AG09319 (cell line): ENCODE results near the gene ZC3H18.

ENCODE experiments used
- DNase-seq: peaks from one replicate; pipeline ENCODE4 v3.0.0-alpha.2; 2010; ENCODE audit warnings: low read depth; ENCODE audit errors: extremely low read depth
- CTCF ChIP-seq: IDR thresholded peaks from 2 replicates; pipeline ENCODE4 v1.5.1; 2011; ENCODE audit warnings: low read depth, mild to moderate bottlenecking, inconsistent platforms, low read length, moderate library complexity

The ZC3H18 gene

GRCh38 chr16:88616736-88617135 lies 46.5 kb downstream of the ZC3H18 start:
- no peak for DNase-seq

GRCh38 chr16:88617268-88618031 lies 47.2 kb downstream of the ZC3H18 start:
- no peak for TF ChIP-seq CTCF
- DNase-seq: no peak

More at GRCh38 chr16:88616736-88617135, 46.5 kb downstream of the ZC3H18 start:
- TF ChIP-seq CTCF: no peak

- TF ChIP-seq CTCF: no peak
- DNase-seq: no peak
Observed at GRCh38 chr16:88618182-88618955, 48.2 kb downstream of the ZC3H18 start.

- DNase-seq: no peak
- no peak for TF ChIP-seq CTCF
Observed at GRCh38 chr16:88618956-88619667, 48.9 kb downstream of the ZC3H18 start.

- DNase-seq: no peak
- TF ChIP-seq CTCF: no peak
Observed at GRCh38 chr16:88619859-88620815, 49.9 kb downstream of the ZC3H18 start.

GRCh38 chr16:88622125-88622524 lies 51.9 kb downstream of the ZC3H18 start:
- TF ChIP-seq CTCF: no peak
- no peak for DNase-seq
